ENCODE data around the gene MXD3. TPM values are rescaled to one million over a fixed set of nuclear protein-coding genes. Genes with fewer than 3 reads are reported as not detected.

Gene MXD3
- total RNA-seq, 2 experiments from 2014 or later = 5.8 to 7.5 TPM

GRCh38 chr5:177297922-177298321, 13.8 kb downstream of the MXD3 start:
- POLR2A ChIA-PET = interaction anchor here (1.5 kb wide), 1 partner anchor 164 kb away, joined by 6 read pairs; the partner anchor contains the start of gene NSD1
- Mint-ChIP-seq H3K27ac (peak overlapping the region; percentile 88), H3K36me3 (ENCODE audit: low read depth) (peaks cover 53% of the 10 kb centered on the region), H3K4me3 (no peak overlapping the region), H3K4me1 (ENCODE audit: low read depth) (peaks cover 68% of the 10 kb centered on the region), H3K9me3 (no peaks in the 10 kb centered on the region), H3K27me3 (no peaks in the 10 kb centered on the region)
- Histone ChIP-seq H3K36me3 (ENCODE audit: insufficient read depth, low read length) (peaks cover 32% of the 10 kb centered on the region), H3K27ac (ENCODE audit: low read depth in 1 of 2, low read length in 2 of 2) (no peak overlapping the region), H3K4me1 (ENCODE audit: insufficient read depth, low read length) (peaks cover 55% of the 10 kb centered on the region), H3K4me3 (ENCODE audit: low read length) (no peak overlapping the region), H3K27me3 (ENCODE audit: control insufficient read depth in 1 of 2, insufficient read depth in 2 of 2, low read length in 2 of 2) (no peaks in the 10 kb centered on the region), H3K9me3 (ENCODE audit: control insufficient read depth in 1 of 2, insufficient read depth in 1 of 2, low read length in 2 of 2) (no peaks in the 10 kb centered on the region)
- TF ChIP-seq CTCF (IDR thresholded peaks at IDR 0.05) = no peak
- DNase-seq = no peak
- intact Hi-C loops (cut with DNase I, micrococcal nuclease) = no loop called here
- CTCF ChIA-PET = interaction anchor here (0.8 kb wide), 1 partner anchor 12 kb away, joined by 3 read pairs; no protein-coding TSS in a partner anchor
- no peak for ATAC-seq (ENCODE audit: poor library complexity)

GRCh38 chr5:177296581-177296980, 15.1 kb downstream of the MXD3 start:
- Mint-ChIP-seq H3K27me3 (no peaks in the 10 kb centered on the region), H3K4me3 (peak overlapping the region; percentile 36), H3K9me3 (no peaks in the 10 kb centered on the region), H3K4me1 (ENCODE audit: low read depth) (peaks cover 55% of the 10 kb centered on the region), H3K27ac (peak overlapping the region; percentile 78), H3K36me3 (ENCODE audit: low read depth) (peaks cover 59% of the 10 kb centered on the region)
- peaks cover 45% of the 10 kb centered on the region for H3K36me3 ChIP-seq (ENCODE audit: insufficient read depth, low read length)
- DNase-seq (peak in 1 of 14 experiments; percentile 27), ATAC-seq (ENCODE audit: poor library complexity) (no peak)
- H3K9me3 ChIP-seq (ENCODE audit: control insufficient read depth in 1 of 2, insufficient read depth in 1 of 2, low read length in 2 of 2) = no peaks in the 10 kb centered on the region
- H3K27ac ChIP-seq (ENCODE audit: low read depth in 1 of 2, low read length in 2 of 2) = peak overlapping the region in 1 of 2 donors; percentile 20
- peaks cover 41% of the 10 kb centered on the region for H3K4me1 ChIP-seq (ENCODE audit: insufficient read depth, low read length)
- TF ChIP-seq CTCF (IDR thresholded peaks at IDR 0.05) = no peak
- ChIA-PET CTCF (interaction anchor here (1.0 to 1.3 kb wide), 2 partner anchors 13 to 183 kb away, joined by 3 read pairs; no protein-coding TSS in a partner anchor), POLR2A (interaction anchor here (0.7 kb wide), 1 partner anchor 9 kb away, joined by 3 read pairs; no protein-coding TSS in a partner anchor)
- intact Hi-C loops (cut with DNase I, micrococcal nuclease) = no loop called here
- no peaks in the 10 kb centered on the region for H3K27me3 ChIP-seq (ENCODE audit: control insufficient read depth in 1 of 2, insufficient read depth in 2 of 2, low read length in 2 of 2)
- no peak overlapping the region for H3K4me3 ChIP-seq (ENCODE audit: low read length)

- CTCF ChIA-PET = interaction anchor here (1.0 to 1.3 kb wide), 2 partner anchors 14 to 183 kb away, joined by 3 read pairs; no protein-coding TSS in a partner anchor
- Mint-ChIP-seq H3K9me3 (no peaks in the 10 kb centered on the region), H3K36me3 (ENCODE audit: low read depth) (peaks cover 61% of the 10 kb centered on the region), H3K4me1 (ENCODE audit: low read depth) (peaks cover 48% of the 10 kb centered on the region), H3K27ac (peak overlapping the region; percentile 78), H3K27me3 (no peaks in the 10 kb centered on the region), H3K4me3 (peak overlapping the region; percentile 36)
- Histone ChIP-seq H3K27ac (ENCODE audit: low read depth in 1 of 2, low read length in 2 of 2) (peak overlapping the region in 1 of 2 donors; percentile 20), H3K4me3 (ENCODE audit: low read length) (no peak overlapping the region), H3K9me3 (ENCODE audit: control insufficient read depth in 1 of 2, insufficient read depth in 1 of 2, low read length in 2 of 2) (no peaks in the 10 kb centered on the region), H3K27me3 (ENCODE audit: control insufficient read depth in 1 of 2, insufficient read depth in 2 of 2, low read length in 2 of 2) (no peaks in the 10 kb centered on the region), H3K4me1 (ENCODE audit: insufficient read depth, low read length) (peaks cover 35% of the 10 kb centered on the region), H3K36me3 (ENCODE audit: insufficient read depth, low read length) (peaks cover 52% of the 10 kb centered on the region)
- TF ChIP-seq CTCF (IDR thresholded peaks at IDR 0.05) = no peak
- POLR2A ChIA-PET = interaction anchor here (0.6 to 0.7 kb wide), 2 partner anchors 9 to 208 kb away, joined by 3 read pairs; no protein-coding TSS in a partner anchor
- peak in 1 of 14 experiments; percentile 32 for DNase-seq
- intact Hi-C loops (cut with DNase I, micrococcal nuclease) = no loop called here
- no peak for ATAC-seq (ENCODE audit: poor library complexity)
These were observed 15.8 kb downstream of the MXD3 start for GRCh38 chr5:177295924-177296323.

Measured in CD4-positive, alpha-beta T cell (primary cell).